H9 (cell line): ENCODE results near the gene ATF7IP2. TPM values are rescaled to one million over a fixed set of nuclear protein-coding genes. Genes with fewer than 3 reads are reported as not detected.

Experiments
- DNase-seq: peaks from one replicate; pipeline ENCODE4 v3.0.0-alpha.2; 2017
- H2AFZ ChIP-seq: one replicate; pipeline ENCODE4 v1.6.1; 2013; ENCODE audit warnings: mild to moderate bottlenecking, low read length, control low read depth, moderate library complexity
- H2AK5ac ChIP-seq: 2 replicates; pipeline ENCODE4 v1.6.1; 2013; ENCODE audit warnings: low read length, control low read depth, mixed read lengths; ENCODE audit not compliant: insufficient read length
- H2BK120ac ChIP-seq: one replicate; pipeline ENCODE4 v1.6.1; 2013; ENCODE audit warnings: low read depth, mild to moderate bottlenecking, low read length, control low read depth, inconsistent platforms; ENCODE audit not compliant: poor library complexity, severe bottlenecking
- H2BK12ac ChIP-seq: 2 replicates; pipeline ENCODE4 v1.6.1; 2013; ENCODE audit warnings: low read length, control low read depth, mixed read lengths, low read depth; ENCODE audit not compliant: insufficient read length
- H2BK15ac ChIP-seq: 2 replicates; pipeline ENCODE4 v1.6.1; 2013; ENCODE audit warnings: low read depth, low read length, control low read depth
- H2BK20ac ChIP-seq: one replicate; pipeline ENCODE4 v1.6.1; 2013; ENCODE audit warnings: low read depth, mild to moderate bottlenecking, low read length, control low read depth, inconsistent platforms; ENCODE audit not compliant: poor library complexity, severe bottlenecking
- H2BK5ac ChIP-seq: 2 replicates; pipeline ENCODE4 v1.6.1; 2013; ENCODE audit warnings: low read length, control low read depth, mixed read lengths; ENCODE audit not compliant: insufficient read length
- H3K14ac ChIP-seq: 2 replicates; pipeline ENCODE4 v1.6.1; 2013; ENCODE audit warnings: low read length, control low read depth; ENCODE audit not compliant: insufficient read depth
- H3K18ac ChIP-seq: 2 replicates; pipeline ENCODE4 v1.6.1; 2013; ENCODE audit warnings: low read depth, mild to moderate bottlenecking, mixed read lengths, low read length, control low read depth; ENCODE audit not compliant: insufficient read length
- H3K23ac ChIP-seq: 2 replicates; pipeline ENCODE4 v1.6.1; 2013; ENCODE audit warnings: low read length, control low read depth, mixed read lengths, low read depth; ENCODE audit not compliant: insufficient read length
- H3K23me2 ChIP-seq: 2 replicates; pipeline ENCODE4 v1.6.1; 2013; ENCODE audit warnings: low read depth, mild to moderate bottlenecking, mixed read lengths, low read length, control low read depth; ENCODE audit not compliant: insufficient read length, poor library complexity, severe bottlenecking
- H3K27ac ChIP-seq: 2 replicates; pipeline ENCODE4 v1.5.1; 2013; ENCODE audit warnings: low read length, control low read depth, mixed read lengths, low read depth; ENCODE audit not compliant: insufficient read length
- H3K27me3 ChIP-seq: 2 replicates; pipeline ENCODE4 v1.6.1; 2013; ENCODE audit warnings: low read length, control low read depth, inconsistent platforms; ENCODE audit not compliant: insufficient read depth
- H3K4ac ChIP-seq: 2 replicates; pipeline ENCODE4 v1.6.1; 2013; ENCODE audit warnings: low read depth, mild to moderate bottlenecking, control low read depth, inconsistent platforms, low read length, moderate library complexity
- H3K4me1 ChIP-seq: 2 replicates; pipeline ENCODE4 v1.6.1; 2013; ENCODE audit warnings: low read length, control low read depth, inconsistent platforms; ENCODE audit not compliant: insufficient read depth
- H3K4me2 ChIP-seq: 2 replicates; pipeline ENCODE4 v1.6.1; 2013; ENCODE audit warnings: low read length, control low read depth, mixed read lengths; ENCODE audit not compliant: insufficient read length, insufficient read depth
- H3K56ac ChIP-seq: 2 replicates; pipeline ENCODE4 v1.6.1; 2013; ENCODE audit warnings: low read depth, mild to moderate bottlenecking, mixed read lengths, low read length, control low read depth; ENCODE audit not compliant: insufficient read length
- H3K79me1 ChIP-seq: 2 replicates; pipeline ENCODE4 v1.6.1; 2013; ENCODE audit warnings: low read depth, mild to moderate bottlenecking, moderate library complexity, low read length, control low read depth, inconsistent platforms; ENCODE audit not compliant: insufficient read depth, poor library complexity, severe bottlenecking
- H3K79me2 ChIP-seq: 2 replicates; pipeline ENCODE4 v1.6.1; 2013; ENCODE audit warnings: low read length, control low read depth, inconsistent platforms; ENCODE audit not compliant: insufficient read depth
- H3K9ac ChIP-seq: 2 replicates; pipeline ENCODE4 v1.6.1; 2013; ENCODE audit warnings: low read length, control low read depth, mixed read lengths; ENCODE audit not compliant: insufficient read length; ENCODE audit errors: extremely low read depth
- H3K9me3 ChIP-seq: one replicate; pipeline ENCODE4 v1.6.1; 2013; ENCODE audit warnings: low read depth, low read length, inconsistent platforms; ENCODE audit not compliant: control insufficient read depth
- H3T11ph ChIP-seq: one replicate; pipeline ENCODE4 v1.6.1; 2013; ENCODE audit warnings: mild to moderate bottlenecking, low read length, control low read depth, inconsistent platforms
- H4K20me1 ChIP-seq: one replicate; pipeline ENCODE4 v1.6.1; 2013; ENCODE audit not compliant: control insufficient read depth, insufficient read length, insufficient read depth
- H4K5ac ChIP-seq: 2 replicates; pipeline ENCODE4 v1.6.1; 2013; ENCODE audit warnings: low read depth, mild to moderate bottlenecking, mixed read lengths, low read length, control low read depth; ENCODE audit not compliant: insufficient read length
- H4K8ac ChIP-seq: replicated peaks from 2 replicates; pipeline ENCODE4 v1.6.1; 2013; ENCODE audit warnings: low read length, control low read depth, mixed read lengths, low read depth; ENCODE audit not compliant: insufficient read length
- H4K91ac ChIP-seq: 2 replicates; pipeline ENCODE4 v1.6.1; 2013; ENCODE audit warnings: low read depth, mild to moderate bottlenecking, moderate library complexity, mixed read lengths, low read length, control low read depth; ENCODE audit not compliant: insufficient read length
- H3K27ac Mint-ChIP-seq, 3 experiments: 2 replicates in 2 of 3; 3 replicates in 1 of 3; pipeline ENCODE4 v1.8.0; 2020 to 2021; ENCODE audit warnings: mixed read lengths in 3 of 3, mild to moderate bottlenecking in 1 of 3, moderate library complexity in 1 of 3
- H3K27me3 Mint-ChIP-seq: 2 replicates; pipeline ENCODE4 v1.8.0; 2021; ENCODE audit warnings: low read depth, mild to moderate bottlenecking, moderate library complexity, mixed read lengths
- H3K36me3 Mint-ChIP-seq, 3 experiments: 2 replicates in 2 of 3; 3 replicates in 1 of 3; pipeline ENCODE4 v1.8.0; 2020 to 2021; ENCODE audit warnings: low read depth in 3 of 3, mixed read lengths in 3 of 3; ENCODE audit not compliant: insufficient read depth in 1 of 3
- H3K4me1 Mint-ChIP-seq, 2 experiments: 2 replicates each; pipeline ENCODE4 v1.8.0; 2020; ENCODE audit warnings: mixed read lengths in 2 of 2
- H3K4me3 Mint-ChIP-seq, 2 experiments: 2 replicates in 1 of 2; 3 replicates in 1 of 2; pipeline ENCODE4 v1.8.0; 2020 to 2021; ENCODE audit warnings: mild to moderate bottlenecking in 2 of 2, mixed read lengths in 2 of 2, moderate library complexity in 1 of 2
- H3K9me3 Mint-ChIP-seq, 2 experiments: 2 replicates in 1 of 2; 3 replicates in 1 of 2; pipeline ENCODE4 v1.8.0; 2020; ENCODE audit warnings: mild to moderate bottlenecking in 2 of 2, mixed read lengths in 2 of 2, moderate library complexity in 1 of 2
- CTCF ChIP-seq: fragments of 200-600 bp; sonication (generic); conservative IDR thresholded peaks from 3 replicates; pipeline ENCODE4 v1.8.0; 2021; ENCODE audit warnings: antibody characterized with exemption, mild to moderate bottlenecking
- WGBS: extraction: QIAGEN DNeasy Blood & Tissue Kit; methylation state at CpG from one replicate; pipeline ENCODE4 v1.1.7; 2013; ENCODE audit warnings: missing lambda C conversion rate, low lambda C conversion rate, mixed read lengths; ENCODE audit not compliant: insufficient read length; ENCODE audit errors: extremely low coverage; 5-methylcytosine and 5-hydroxymethylcytosine counted together
- total RNA-seq: library from RNA; stranded (reverse); gene quantifications from 2 replicates; pipeline ENCODE4 v1.2.1, GENCODE V29; 2021

ATF7IP2 gene
- total RNA-seq, 1 experiment from 2014 or later = 21.5 TPM

DNA sequence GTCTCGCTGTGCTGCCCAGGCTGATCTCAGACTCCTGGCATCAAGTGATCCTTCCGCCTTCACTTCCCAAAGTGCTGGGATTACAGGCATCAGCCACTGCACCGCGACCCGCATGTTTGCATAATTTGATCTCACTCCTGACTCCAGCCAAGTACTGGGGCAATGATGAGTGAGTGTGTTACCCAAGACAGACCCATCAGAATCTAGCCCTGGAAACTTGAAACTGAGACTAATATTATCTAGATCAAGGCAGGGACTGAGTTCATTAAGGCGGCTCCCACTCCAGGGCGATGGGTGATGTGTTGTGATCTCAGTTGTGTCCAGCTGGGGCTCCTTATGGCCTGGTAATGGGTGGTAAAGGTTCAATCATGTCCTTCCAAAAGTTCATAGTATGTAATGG lies 141.1 kb downstream of the ATF7IP2 start:
- Mint-ChIP-seq H3K4me3 (no peak overlapping the region), H3K4me1 (no peaks in the 10 kb centered on the region)

More for the DNA sequence above, 141.1 kb downstream of the ATF7IP2 start:
- Histone ChIP-seq H4K8ac (no peak overlapping the region), H2AFZ (no peak overlapping the region), H2AK5ac (no peak overlapping the region), H3K14ac (no peak overlapping the region), H3K23me2 (no peaks in the 10 kb centered on the region), H4K91ac (no peak overlapping the region), H3K79me2 (no peaks in the 10 kb centered on the region), H2BK20ac (no peak overlapping the region), H2BK12ac (no peak overlapping the region), H3T11ph (no peak overlapping the region), H3K4me2 (no peak overlapping the region), H3K9me3 (no peaks in the 10 kb centered on the region), H3K4me1 (no peaks in the 10 kb centered on the region), H3K23ac (no peak overlapping the region), H3K18ac (no peak overlapping the region), H3K27me3 (no peaks in the 10 kb centered on the region), H3K4ac (no peak overlapping the region), H3K79me1 (no peaks in the 10 kb centered on the region), H3K9ac (no peak overlapping the region), H3K56ac (no peak overlapping the region), H2BK5ac (no peak overlapping the region), H2BK120ac (no peak overlapping the region), H2BK15ac (no peak overlapping the region), H4K5ac (no peak overlapping the region), H3K27ac (no peak overlapping the region), H4K20me1 (no peaks in the 10 kb centered on the region)
- no peak for TF ChIP-seq CTCF
- no CpG with 5 or more reads among the region's 7 CpGs for WGBS
- DNase-seq = no peak
- Mint-ChIP-seq H3K27ac (no peak overlapping the region), H3K9me3 (no peaks in the 10 kb centered on the region), H3K36me3 (no peaks in the 10 kb centered on the region), H3K27me3 (no peaks in the 10 kb centered on the region)
